ENCODE data around the gene NRXN2. TPM values are rescaled to one million over a fixed set of nuclear protein-coding genes. Genes with fewer than 3 reads are reported as not detected.

NRXN2 gene
- total and polyA plus RNA-seq, 2 experiments from 2014 or later: 1.1 to 5.6 TPM

GRCh38 chr11:64753380-64754123 is 30.6 kb upstream of the NRXN2 start:
- peaks cover 4% of the 10 kb centered on the region; the same call in 1 of the 2 replicates for H3K4me1 ChIP-seq (ENCODE audit: insufficient read depth)
- no peaks in the 10 kb centered on the region for H3K36me3 ChIP-seq (ENCODE audit: low read depth)
- no peaks in the 10 kb centered on the region for H3K9me3 ChIP-seq (ENCODE audit: low read depth)
- H3K4me3 ChIP-seq: no peak overlapping the region
- 90% methylated on average over 21 to 43 of the region's 43 CpGs for WGBS, 2 experiments (ENCODE audit: low coverage in 1 of 2, low lambda C conversion rate in 2 of 2, missing lambda C conversion rate in 2 of 2)
- H4K20me1 ChIP-seq (ENCODE audit: insufficient read depth): no peaks in the 10 kb centered on the region
- no peaks in the 10 kb centered on the region for H3K9me2 ChIP-seq (ENCODE audit: insufficient read depth)
- no peaks in the 10 kb centered on the region for H3K79me2 ChIP-seq (ENCODE audit: insufficient read depth)
- H3K4me2 ChIP-seq (ENCODE audit: unreplicated experiment): no peak overlapping the region
- no peak overlapping the region for H3K9ac ChIP-seq
- no peaks in the 10 kb centered on the region for H3K27me3 ChIP-seq (replicated peaks; ENCODE audit: insufficient read depth)
- no peak for DNase-seq
- no peak overlapping the region for H2AFZ ChIP-seq
- peaks cover 5% of the 10 kb centered on the region for H3F3A ChIP-seq (ENCODE audit: insufficient read depth)
- no peak for TF ChIP-seq EZH2phosphoT487 (IDR thresholded peaks at IDR 0.05; ENCODE audit: insufficient read depth, low read depth)
- TF ChIP-seq EZH2 (IDR thresholded peaks at IDR 0.05; ENCODE audit: insufficient read depth, poor library complexity, severe bottlenecking): no peak
- in situ Hi-C loops (cut with MboI): no loop called here
- H3K27ac ChIP-seq: no peak overlapping the region

- Histone ChIP-seq H3K9me3 (ENCODE audit: low read depth) (no peaks in the 10 kb centered on the region), H3K36me3 (ENCODE audit: low read depth) (no peaks in the 10 kb centered on the region), H3K27ac (no peak overlapping the region), H3K79me2 (ENCODE audit: insufficient read depth) (no peaks in the 10 kb centered on the region), H4K20me1 (ENCODE audit: insufficient read depth) (no peaks in the 10 kb centered on the region), H3K4me1 (ENCODE audit: insufficient read depth) (peaks cover 9% of the 10 kb centered on the region), H3K9me2 (ENCODE audit: insufficient read depth) (no peaks in the 10 kb centered on the region), H2AFZ (no peak overlapping the region), H3F3A (ENCODE audit: insufficient read depth) (peaks cover 11% of the 10 kb centered on the region), H3K27me3 (replicated peaks; ENCODE audit: insufficient read depth) (no peaks in the 10 kb centered on the region), H3K4me2 (ENCODE audit: unreplicated experiment) (no peak overlapping the region), H3K9ac (no peak overlapping the region), H3K4me3 (no peak overlapping the region)
- TF ChIP-seq EZH2phosphoT487 (IDR thresholded peaks at IDR 0.05; ENCODE audit: insufficient read depth, low read depth) (no peak), EZH2 (IDR thresholded peaks at IDR 0.05; ENCODE audit: insufficient read depth, poor library complexity, severe bottlenecking) (no peak)
- no peak for DNase-seq
- 93 to 95% methylated on average over 7 of the region's 7 CpGs for WGBS, 2 experiments (ENCODE audit: low coverage in 1 of 2, low lambda C conversion rate in 2 of 2, missing lambda C conversion rate in 2 of 2)
- in situ Hi-C loops (cut with MboI): no loop called here
These were observed 30.0 kb upstream of the NRXN2 start for GRCh38 chr11:64753019-64753379.

GRCh38 chr11:64752175-64752970 is 29.4 kb upstream of the NRXN2 start:
- TF ChIP-seq EZH2 (IDR thresholded peaks at IDR 0.05; ENCODE audit: insufficient read depth, poor library complexity, severe bottlenecking) (no peak), EZH2phosphoT487 (IDR thresholded peaks at IDR 0.05; ENCODE audit: insufficient read depth, low read depth) (no peak)
- no peaks in the 10 kb centered on the region for H3K9me3 ChIP-seq (ENCODE audit: low read depth)
- in situ Hi-C loops (cut with MboI): no loop called here
- H3K27ac ChIP-seq: no peak overlapping the region
- H3K4me1 ChIP-seq (ENCODE audit: insufficient read depth): peaks cover 13% of the 10 kb centered on the region
- H3K36me3 ChIP-seq (ENCODE audit: low read depth): no peaks in the 10 kb centered on the region
- peaks cover 17% of the 10 kb centered on the region for H3F3A ChIP-seq (ENCODE audit: insufficient read depth)
- no peaks in the 10 kb centered on the region for H3K9me2 ChIP-seq (ENCODE audit: insufficient read depth)
- no peak overlapping the region for H3K9ac ChIP-seq
- H3K4me2 ChIP-seq (ENCODE audit: unreplicated experiment): no peak overlapping the region
- H2AFZ ChIP-seq: no peak overlapping the region
- no peaks in the 10 kb centered on the region for H3K27me3 ChIP-seq (replicated peaks; ENCODE audit: insufficient read depth)
- no peaks in the 10 kb centered on the region for H4K20me1 ChIP-seq (ENCODE audit: insufficient read depth)
- 70 to 77% methylated on average over 13 to 14 of the region's 14 CpGs for WGBS, 2 experiments (ENCODE audit: low coverage in 1 of 2, low lambda C conversion rate in 2 of 2, missing lambda C conversion rate in 2 of 2)
- no peak overlapping the region for H3K4me3 ChIP-seq
- DNase-seq: no peak
- no peaks in the 10 kb centered on the region for H3K79me2 ChIP-seq (ENCODE audit: insufficient read depth)

GRCh38 chr11:64751580-64751979 is 28.6 kb upstream of the NRXN2 start:
- Histone ChIP-seq H3K9ac (no peak overlapping the region), H2AFZ (no peak overlapping the region), H3K27me3 (replicated peaks; ENCODE audit: insufficient read depth) (no peaks in the 10 kb centered on the region), H3K4me1 (ENCODE audit: insufficient read depth) (peaks cover 13% of the 10 kb centered on the region), H3K4me3 (no peak overlapping the region), H3F3A (ENCODE audit: insufficient read depth) (peaks cover 19% of the 10 kb centered on the region), H3K9me3 (ENCODE audit: low read depth) (no peaks in the 10 kb centered on the region), H3K27ac (no peak overlapping the region), H3K9me2 (ENCODE audit: insufficient read depth) (no peaks in the 10 kb centered on the region), H4K20me1 (ENCODE audit: insufficient read depth) (no peaks in the 10 kb centered on the region), H3K36me3 (ENCODE audit: low read depth) (no peaks in the 10 kb centered on the region), H3K79me2 (ENCODE audit: insufficient read depth) (no peaks in the 10 kb centered on the region), H3K4me2 (ENCODE audit: unreplicated experiment) (no peak overlapping the region)
- in situ Hi-C loops (cut with MboI): no loop called here
- TF ChIP-seq EZH2 (IDR thresholded peaks at IDR 0.05; ENCODE audit: insufficient read depth, poor library complexity, severe bottlenecking) (no peak), EZH2phosphoT487 (IDR thresholded peaks at IDR 0.05; ENCODE audit: insufficient read depth, low read depth) (no peak)
- no peak for DNase-seq
- WGBS, 2 experiments (ENCODE audit: low coverage in 1 of 2, low lambda C conversion rate in 2 of 2, missing lambda C conversion rate in 2 of 2): 80 to 90% methylated on average over 9 of the region's 9 CpGs

Data from GM23248 (cell line).